Measurements from ENCODE around the gene WNT4. TPM values are rescaled to one million over a fixed set of nuclear protein-coding genes. Genes with fewer than 3 reads are reported as not detected.

WNT4 gene
- total and polyA plus RNA-seq, 2 of the 8 experiments (the other 6 are each of a cell fraction or from before 2014, with no cell fraction given): 1.3 to 6.6 TPM

GRCh38 chr1:22118291-22118992 is 24.5 kb downstream of the WNT4 start (continued):
- no peak for TF ChIP-seq NRF1 (IDR thresholded peaks at IDR 0.05; ENCODE audit: low read depth, low read length)
- TF ChIP-seq RBBP5 (IDR thresholded peaks at IDR 0.05; ENCODE audit: borderline replicate concordance, low read depth, low read length): no peak
- no peak for TF ChIP-seq CHD2 (IDR thresholded peaks at IDR 0.05; ENCODE audit: low read length)
- TF ChIP-seq SP1 (IDR thresholded peaks at IDR 0.05; ENCODE audit: low read depth, low read length): no peak
- no peak for TF ChIP-seq CHD7 (IDR thresholded peaks at IDR 0.05; ENCODE audit: insufficient replicate concordance, low read length)
